Measurements from ENCODE around the gene TBX6.
A peak's percentile ranks its signal among the peaks of the same experiment; 100 is the strongest.

TBX6 gene

GRCh38 chr16:30085247-30085646 lies 6.5 kb downstream of the TBX6 start:
- TF ChIP-seq FOXM1 (IDR thresholded peaks at IDR 0.05; ENCODE audit: borderline replicate concordance) (no peak), ARNT (IDR thresholded peaks at IDR 0.05) (no peak), SP1 (IDR thresholded peaks at IDR 0.05) (no peak), CTBP1 (IDR thresholded peaks at IDR 0.05; ENCODE audit: borderline replicate concordance) (no peak), LEF1 (IDR thresholded peaks at IDR 0.05; ENCODE audit: borderline replicate concordance) (no peak), ZNF384 (IDR thresholded peaks at IDR 0.05) (no peak), L3MBTL2 (conservative IDR thresholded peaks at IDR 0.05) (no peak), SUZ12 (IDR thresholded peaks at IDR 0.05) (no peak), ELF4 (IDR thresholded peaks at IDR 0.05) (no peak), BHLHE40 (IDR thresholded peaks at IDR 0.05; ENCODE audit: borderline replicate concordance) (no peak), TARDBP (IDR thresholded peaks at IDR 0.05) (no peak), FOXA1 (IDR thresholded peaks at IDR 0.05) (no peak)
- ChIA-PET CTCF (no interaction called here), POLR2A (interaction anchor here (2.2 kb wide), 1 partner anchor 20 kb away, joined by 9 read pairs; the partner anchor contains the start of gene ALDOA)
- no peak for DNase-seq (ENCODE audit: extremely low spot score)

DNA sequence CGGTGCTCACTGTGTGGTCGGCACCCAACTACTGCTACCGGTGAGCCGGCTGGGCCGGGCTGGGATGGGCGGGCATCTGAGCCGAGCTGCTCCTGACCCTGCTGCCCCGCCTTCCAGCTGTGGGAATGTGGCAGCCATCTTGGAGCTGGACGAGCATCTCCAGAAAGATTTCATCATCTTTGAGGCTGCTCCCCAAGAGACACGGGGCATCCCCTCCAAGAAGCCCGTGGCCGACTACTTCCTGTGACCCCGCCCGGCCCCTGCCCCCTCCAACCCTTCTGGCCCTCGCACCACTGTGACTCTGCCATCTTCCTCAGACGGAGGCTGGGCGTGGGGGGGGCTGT lies 6.9 kb downstream of the TBX6 start:
- TF ChIP-seq TARDBP (IDR thresholded peaks at IDR 0.05) = no peak
- DNase-seq (ENCODE audit: extremely low spot score) = no peak
- ChIA-PET CTCF (no interaction called here), POLR2A (interaction anchor here (2.2 kb wide), 1 partner anchor 19 kb away, joined by 9 read pairs; the partner anchor contains the start of gene ALDOA)

DNA sequence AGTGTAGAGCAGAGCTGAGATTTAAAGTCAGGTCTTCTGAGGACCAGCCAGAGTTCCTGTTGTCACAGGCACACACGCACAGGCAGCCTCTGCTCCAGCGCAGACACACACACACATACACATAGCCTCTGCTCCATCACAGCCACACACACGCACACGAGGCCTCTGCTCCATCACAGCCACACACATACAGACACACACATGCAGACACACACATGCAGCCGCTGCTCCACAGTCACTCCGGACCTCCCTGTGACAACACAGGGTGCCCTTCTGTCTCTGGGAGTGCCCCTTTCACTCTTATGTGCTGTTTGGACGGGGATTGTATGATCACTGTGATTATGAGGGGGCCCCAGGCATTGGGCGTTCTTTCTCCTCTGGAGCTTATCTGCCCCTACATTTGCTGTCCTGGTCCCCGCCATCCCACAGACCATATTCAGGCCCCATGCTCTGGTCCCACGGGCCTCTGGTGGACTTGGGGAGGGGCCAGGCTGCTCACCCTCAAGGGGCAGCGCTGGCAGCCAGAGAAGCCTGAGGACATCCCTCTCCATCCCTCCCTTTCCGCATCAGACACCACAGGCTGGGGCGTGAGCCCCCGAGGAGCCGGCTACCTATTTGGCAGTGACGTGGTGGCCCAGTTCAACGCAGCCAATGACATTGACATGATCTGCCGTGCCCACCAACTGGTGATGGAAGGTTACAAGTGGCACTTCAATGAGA lies 7.5 kb downstream of the TBX6 start:
- POLR2A ChIA-PET = interaction anchor here (2.2 kb wide), 1 partner anchor 19 kb away, joined by 9 read pairs; the partner anchor contains the start of gene ALDOA
- TF ChIP-seq TARDBP (IDR thresholded peaks at IDR 0.05) (no peak), SUZ12 (IDR thresholded peaks at IDR 0.05) (no peak), HDGF (IDR thresholded peaks at IDR 0.05; ENCODE audit: borderline replicate concordance) (no peak), FOXK2 (IDR thresholded peaks at IDR 0.05) (no peak), ELF4 (IDR thresholded peaks at IDR 0.05) (no peak), LEF1 (IDR thresholded peaks at IDR 0.05; ENCODE audit: borderline replicate concordance) (no peak), FOXA1 (IDR thresholded peaks at IDR 0.05) (no peak)
- DNase-seq (ENCODE audit: extremely low spot score) = no peak
- CTCF ChIA-PET = no interaction called here

DNA sequence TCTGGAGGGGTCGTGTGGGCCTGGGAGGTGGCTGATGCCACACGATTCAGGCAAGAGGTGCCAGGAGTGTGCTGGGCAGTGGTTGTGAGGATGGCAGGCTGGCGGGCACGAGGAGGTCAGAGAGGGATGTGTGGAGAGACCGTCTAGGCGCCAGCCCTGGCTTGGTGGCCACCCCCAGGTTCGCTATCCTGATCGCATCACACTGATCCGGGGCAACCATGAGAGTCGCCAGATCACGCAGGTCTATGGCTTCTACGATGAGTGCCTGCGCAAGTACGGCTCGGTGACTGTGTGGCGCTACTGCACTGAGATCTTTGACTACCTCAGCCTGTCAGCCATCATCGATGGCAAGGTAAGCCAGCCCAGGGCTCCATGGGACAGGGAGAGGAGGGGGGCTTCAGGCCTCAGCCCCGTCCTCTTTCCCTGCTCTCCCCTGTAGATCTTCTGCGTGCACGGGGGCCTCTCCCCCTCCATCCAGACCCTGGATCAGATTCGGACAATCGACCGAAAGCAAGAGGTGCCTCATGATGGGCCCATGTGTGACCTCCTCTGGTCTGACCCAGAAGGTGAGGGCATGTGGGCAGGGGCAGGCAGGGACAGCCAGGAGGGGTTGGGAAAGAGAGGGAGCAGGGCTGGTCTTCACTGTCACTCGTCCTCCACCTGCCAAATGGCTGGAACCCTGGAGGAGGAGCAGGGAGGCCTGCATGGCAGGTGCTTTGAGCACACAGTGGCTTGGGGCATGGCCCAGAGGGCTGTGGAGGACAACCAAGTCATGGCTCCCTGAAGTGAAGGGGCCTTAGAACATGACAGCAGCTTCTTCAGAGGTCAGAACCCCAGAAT lies 8.3 kb downstream of the TBX6 start:
- no peak for DNase-seq (ENCODE audit: extremely low spot score)
- CTCF ChIA-PET = no interaction called here
- POLR2A ChIA-PET = interaction anchor here (1.5 to 2.2 kb wide), 2 partner anchors 11 to 18 kb away, joined by 3 to 9 read pairs; partner anchors contain the start of gene ALDOA
- TF ChIP-seq ELF4 (IDR thresholded peaks at IDR 0.05) (no peak), SP1 (IDR thresholded peaks at IDR 0.05) (no peak), ARNT (IDR thresholded peaks at IDR 0.05) (no peak), TARDBP (IDR thresholded peaks at IDR 0.05) (no peak), FOXA1 (IDR thresholded peaks at IDR 0.05) (no peak), HDGF (IDR thresholded peaks at IDR 0.05; ENCODE audit: borderline replicate concordance) (no peak), LEF1 (IDR thresholded peaks at IDR 0.05; ENCODE audit: borderline replicate concordance) (no peak), FOXK2 (IDR thresholded peaks at IDR 0.05) (no peak), BHLHE40 (IDR thresholded peaks at IDR 0.05; ENCODE audit: borderline replicate concordance) (no peak), SUZ12 (IDR thresholded peaks at IDR 0.05) (no peak), ZNF384 (IDR thresholded peaks at IDR 0.05) (no peak), L3MBTL2 (conservative IDR thresholded peaks at IDR 0.05) (no peak)
- TF ChIP-seq, protein P1, sequence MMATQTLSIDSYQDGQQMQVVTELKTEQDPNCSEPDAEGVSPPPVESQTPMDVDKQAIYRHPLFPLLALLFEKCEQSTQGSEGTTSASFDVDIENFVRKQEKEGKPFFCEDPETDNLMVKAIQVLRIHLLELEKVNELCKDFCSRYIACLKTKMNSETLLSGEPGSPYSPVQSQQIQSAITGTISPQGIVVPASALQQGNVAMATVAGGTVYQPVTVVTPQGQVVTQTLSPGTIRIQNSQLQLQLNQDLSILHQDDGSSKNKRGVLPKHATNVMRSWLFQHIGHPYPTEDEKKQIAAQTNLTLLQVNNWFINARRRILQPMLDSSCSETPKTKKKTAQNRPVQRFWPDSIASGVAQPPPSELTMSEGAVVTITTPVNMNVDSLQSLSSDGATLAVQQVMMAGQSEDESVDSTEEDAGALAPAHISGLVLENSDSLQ (IDR thresholded peaks at IDR 0.05) = no peak

DNA sequence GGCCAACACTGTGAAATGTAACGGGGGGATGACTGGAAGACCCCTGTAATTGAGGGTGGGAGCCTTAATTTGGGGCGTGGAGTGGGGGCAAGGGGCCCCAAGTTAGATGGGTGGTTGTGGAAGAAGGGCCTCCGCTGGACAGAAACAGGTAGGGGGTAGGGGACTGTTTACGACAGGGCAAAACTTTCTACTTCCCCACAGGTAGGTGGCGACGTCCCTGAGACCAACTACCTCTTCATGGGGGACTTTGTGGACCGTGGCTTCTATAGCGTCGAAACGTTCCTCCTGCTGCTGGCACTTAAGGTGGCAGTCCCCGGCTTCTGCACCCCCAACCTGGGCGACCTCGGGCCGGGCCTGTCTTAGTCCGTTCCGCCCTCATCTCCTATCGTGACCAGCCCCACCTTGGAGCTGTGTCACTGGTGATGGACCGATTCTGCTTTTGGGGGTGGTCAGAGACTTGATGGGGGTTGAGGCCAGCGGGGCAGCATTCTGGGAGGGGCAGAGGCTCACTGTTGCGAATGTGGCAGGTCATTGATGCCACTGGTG lies 9.1 kb downstream of the TBX6 start:
- ChIA-PET POLR2A (interaction anchor here (0.7 to 1.5 kb wide), 3 partner anchors 12 to 19 kb away, joined by 3 read pairs; partner anchors contain the start of gene ALDOA), CTCF (interaction anchor here (4.8 kb wide), 1 partner anchor 10 kb away, joined by 25 read pairs; the partner anchor contains the start of gene TBX6)
- DNase-seq (ENCODE audit: extremely low spot score) = peak; percentile 49
- TF ChIP-seq CTBP1 (IDR thresholded peaks at IDR 0.05; ENCODE audit: borderline replicate concordance) = no peak
- no peak for TF ChIP-seq TARDBP (IDR thresholded peaks at IDR 0.05)
- no peak for TF ChIP-seq FOXM1 (IDR thresholded peaks at IDR 0.05; ENCODE audit: borderline replicate concordance)
- TF ChIP-seq NFRKB (IDR thresholded peaks at IDR 0.05) = no peak
- no peak for TF ChIP-seq SUZ12 (IDR thresholded peaks at IDR 0.05)
- TF ChIP-seq FOXK2 (IDR thresholded peaks at IDR 0.05) = no peak
- TF ChIP-seq, protein P1 (IDR thresholded peaks at IDR 0.05) = no peak
- TF ChIP-seq ARNT (IDR thresholded peaks at IDR 0.05) = no peak
- TF ChIP-seq BHLHE40 (IDR thresholded peaks at IDR 0.05; ENCODE audit: borderline replicate concordance) = no peak
- no peak for TF ChIP-seq FOXA1 (IDR thresholded peaks at IDR 0.05)
- no peak for TF ChIP-seq L3MBTL2 (conservative IDR thresholded peaks at IDR 0.05)

DNA sequence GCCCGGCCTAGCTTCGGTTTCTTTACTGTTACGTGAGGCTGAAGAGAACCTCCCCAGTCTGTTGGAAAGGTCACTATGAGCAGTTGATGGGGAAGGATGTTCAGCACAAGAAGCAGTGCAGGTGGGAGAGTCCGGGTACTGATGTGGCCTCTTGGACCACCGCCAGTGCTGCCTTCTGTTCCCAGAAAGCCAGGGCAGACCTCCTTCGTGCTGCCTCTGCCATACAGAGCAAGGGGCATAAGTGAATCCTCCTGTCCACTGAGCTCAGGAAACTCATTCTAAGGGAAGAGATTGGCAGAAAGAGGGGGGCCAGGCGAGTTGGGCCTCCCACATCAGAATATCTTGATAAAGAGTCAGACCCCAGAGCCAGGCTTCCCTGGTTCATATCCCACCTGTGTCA lies 12.2 kb downstream of the TBX6 start:
- ChIA-PET CTCF (interaction anchor here (0.8 to 4.8 kb wide), 2 partner anchors 13 to 279 kb away, joined by 3 to 25 read pairs; partner anchors contain the start of gene TBX6), POLR2A (interaction anchor here (3.6 to 5.7 kb wide), 2 partner anchors 12 to 13 kb away, joined by 24 to 66 read pairs; partner anchors contain the start of genes ALDOA and TBX6)
- DNase-seq (ENCODE audit: extremely low spot score) = no peak
- TF ChIP-seq FOXA1 (IDR thresholded peaks at IDR 0.05) (no peak), SUZ12 (IDR thresholded peaks at IDR 0.05) (no peak), HDGF (IDR thresholded peaks at IDR 0.05; ENCODE audit: borderline replicate concordance) (no peak), ARNT (IDR thresholded peaks at IDR 0.05) (no peak), NFRKB (IDR thresholded peaks at IDR 0.05) (no peak), BHLHE40 (IDR thresholded peaks at IDR 0.05; ENCODE audit: borderline replicate concordance) (no peak)
